HEK293 (cell line): ENCODE results near the gene TAF10.

Source experiments
- ATF2 ChIP-seq: fragments of 450-650 bp; formaldehyde crosslinking; IDR thresholded peaks from 2 replicates; pipeline ENCODE4 v1.5.1; 2016; ENCODE audit warnings: missing biosample characterization, missing genetic modification characterization, low read depth
- GLIS2 ChIP-seq: fragments of 450-650 bp; formaldehyde crosslinking; IDR thresholded peaks from 2 replicates; pipeline ENCODE4 v1.5.1; 2016; ENCODE audit warnings: missing biosample characterization, missing genetic modification characterization
- INSM2 ChIP-seq: fragments of 450-650 bp; formaldehyde crosslinking; IDR thresholded peaks from 2 replicates; pipeline ENCODE4 v1.5.1; 2016; ENCODE audit warnings: missing biosample characterization, missing genetic modification characterization
- REST ChIP-seq: fragments of 450-650 bp; formaldehyde crosslinking; IDR thresholded peaks from 2 replicates; pipeline ENCODE4 v1.5.1; 2016; ENCODE audit warnings: missing biosample characterization, missing genetic modification characterization
- SALL2 ChIP-seq: fragments of 450-650 bp; formaldehyde crosslinking; IDR thresholded peaks from 2 replicates; pipeline ENCODE4 v1.5.0; 2017; ENCODE audit warnings: missing biosample characterization, mild to moderate bottlenecking, missing genetic modification characterization, borderline replicate concordance
- SETDB1 ChIP-seq: IDR thresholded peaks from one replicate; pipeline ENCODE4 v1.6.1; 2017; ENCODE audit warnings: mild to moderate bottlenecking, low read length, moderate library complexity, mixed read lengths; ENCODE audit not compliant: insufficient read length
- SP2 ChIP-seq: fragments of 450-650 bp; formaldehyde crosslinking; IDR thresholded peaks from 2 replicates; pipeline ENCODE4 v1.5.1; 2016; ENCODE audit warnings: missing biosample characterization, missing genetic modification characterization
- TCF7L2 ChIP-seq: IDR thresholded peaks from 2 replicates; pipeline ENCODE4 v1.6.1; 2011; ENCODE audit warnings: low read depth, mild to moderate bottlenecking, inconsistent platforms, low read length, moderate library complexity, borderline replicate concordance
- ZBTB10 ChIP-seq: fragments of 450-650 bp; formaldehyde crosslinking; IDR thresholded peaks from 2 replicates; pipeline ENCODE4 v1.5.1; 2016; ENCODE audit warnings: missing biosample characterization, missing genetic modification characterization
- ZBTB20 ChIP-seq: fragments of 450-650 bp; formaldehyde crosslinking; IDR thresholded peaks from 2 replicates; pipeline ENCODE4 v1.5.1; 2016; ENCODE audit warnings: missing biosample characterization, missing genetic modification characterization
- ZBTB8A ChIP-seq: fragments of 450-650 bp; formaldehyde crosslinking; IDR thresholded peaks from 2 replicates; pipeline ENCODE4 v1.5.1; 2016; ENCODE audit warnings: missing biosample characterization, missing genetic modification characterization
- ZFP41 ChIP-seq: fragments of 450-650 bp; formaldehyde crosslinking; IDR thresholded peaks from 2 replicates; pipeline ENCODE4 v1.5.1; 2016; ENCODE audit warnings: missing biosample characterization, missing genetic modification characterization, borderline replicate concordance
- ZNF114 ChIP-seq: fragments of 450-650 bp; formaldehyde crosslinking; IDR thresholded peaks from 2 replicates; pipeline ENCODE4 v1.5.0; 2017; ENCODE audit warnings: missing biosample characterization, missing genetic modification characterization
- ZNF133 ChIP-seq: fragments of 450-650 bp; formaldehyde crosslinking; IDR thresholded peaks from 2 replicates; pipeline ENCODE4 v1.5.1; 2016; ENCODE audit warnings: missing biosample characterization, missing genetic modification characterization
- ZNF138 ChIP-seq: fragments of 450-650 bp; formaldehyde crosslinking; IDR thresholded peaks from 2 replicates; pipeline ENCODE4 v1.5.1; 2016; ENCODE audit warnings: missing biosample characterization, missing genetic modification characterization, borderline replicate concordance
- ZNF140 ChIP-seq: fragments of 450-650 bp; formaldehyde crosslinking; IDR thresholded peaks from 2 replicates; pipeline ENCODE4 v1.5.1; 2016; ENCODE audit warnings: missing biosample characterization, missing genetic modification characterization
- ZNF184 ChIP-seq: fragments of 450-650 bp; IDR thresholded peaks from 2 replicates; pipeline ENCODE4 v1.5.1; 2018; ENCODE audit warnings: missing biosample characterization, mild to moderate bottlenecking, missing genetic modification characterization
- ZNF2 ChIP-seq: fragments of 450-650 bp; formaldehyde crosslinking; IDR thresholded peaks from 2 replicates; pipeline ENCODE4 v1.5.1; 2016; ENCODE audit warnings: missing biosample characterization, missing genetic modification characterization
- ZNF311 ChIP-seq: fragments of 450-650 bp; formaldehyde crosslinking; IDR thresholded peaks from 2 replicates; pipeline ENCODE4 v1.5.1; 2017; ENCODE audit warnings: missing biosample characterization, missing genetic modification characterization, borderline replicate concordance
- ZNF404 ChIP-seq: fragments of 450-650 bp; formaldehyde crosslinking; IDR thresholded peaks from 2 replicates; pipeline ENCODE4 v1.5.1; 2017; ENCODE audit warnings: missing biosample characterization, missing genetic modification characterization
- ZNF416 ChIP-seq: fragments of 450-650 bp; formaldehyde crosslinking; IDR thresholded peaks from 2 replicates; pipeline ENCODE4 v1.5.1; 2016; ENCODE audit warnings: missing biosample characterization, missing genetic modification characterization
- ZNF510 ChIP-seq: fragments of 450-650 bp; formaldehyde crosslinking; IDR thresholded peaks from 2 replicates; pipeline ENCODE4 v1.5.1; 2018; ENCODE audit warnings: mild to moderate bottlenecking, missing genetic modification characterization, missing biosample characterization; ENCODE audit not compliant: insufficient replicate concordance
- ZNF548 ChIP-seq: fragments of 450-650 bp; formaldehyde crosslinking; IDR thresholded peaks from 2 replicates; pipeline ENCODE4 v1.5.1; 2016; ENCODE audit warnings: missing biosample characterization, missing genetic modification characterization
- ZNF555 ChIP-seq: fragments of 450-650 bp; formaldehyde crosslinking; conservative IDR thresholded peaks from 2 replicates; pipeline ENCODE4 v1.5.1; 2017; ENCODE audit warnings: missing biosample characterization, mild to moderate bottlenecking, missing genetic modification characterization, inconsistent platforms
- ZNF621 ChIP-seq: fragments of 450-650 bp; formaldehyde crosslinking; IDR thresholded peaks from 2 replicates; pipeline ENCODE4 v1.5.1; 2017; ENCODE audit warnings: missing biosample characterization, missing genetic modification characterization
- ZNF629 ChIP-seq: fragments of 450-650 bp; formaldehyde crosslinking; IDR thresholded peaks from 2 replicates; pipeline ENCODE4 v1.5.1; 2017; ENCODE audit warnings: missing biosample characterization, missing genetic modification characterization
- ZNF660 ChIP-seq: fragments of 450-650 bp; IDR thresholded peaks from 2 replicates; pipeline ENCODE4 v1.5.1; 2018; ENCODE audit warnings: missing biosample characterization, mild to moderate bottlenecking, missing genetic modification characterization
- ZNF692 ChIP-seq: fragments of 450-650 bp; formaldehyde crosslinking; IDR thresholded peaks from 2 replicates; pipeline ENCODE4 v1.5.1; 2016; ENCODE audit warnings: missing biosample characterization, missing genetic modification characterization
- ZNF76 ChIP-seq: fragments of 450-650 bp; formaldehyde crosslinking; IDR thresholded peaks from 2 replicates; pipeline ENCODE4; 2016; ENCODE audit warnings: low read depth, missing biosample characterization, missing genetic modification characterization, borderline replicate concordance
- ZXDB ChIP-seq: fragments of 450-650 bp; formaldehyde crosslinking; IDR thresholded peaks from 2 replicates; pipeline ENCODE4 v1.5.1; 2016; ENCODE audit warnings: missing biosample characterization, missing genetic modification characterization

TAF10 gene

GRCh38 chr11:6619004-6619745, 7.2 kb upstream of the TAF10 start, which contains the start of gene TPP1 (continued):
- TF ChIP-seq INSM2 (tag by site-specific recombination), result no peak
- no peak for TF ChIP-seq ZNF510 (tag by site-specific recombination)
- no peak for TF ChIP-seq ZNF548 (tag by site-specific recombination)
- no peak for TF ChIP-seq SETDB1
- no peak for TF ChIP-seq ATF2 (tag by site-specific recombination)
- TF ChIP-seq ZNF416 (tag by site-specific recombination), result no peak
- no peak for TF ChIP-seq ZNF184 (tag by site-specific recombination)
- TF ChIP-seq SP2 (tag by site-specific recombination), result peak; percentile 57
- no peak for TF ChIP-seq ZNF555 (tag by site-specific recombination)
- TF ChIP-seq ZFP41, result no peak
- TF ChIP-seq ZNF76 (tag by site-specific recombination), result no peak
- TF ChIP-seq ZBTB8A, result no peak
- TF ChIP-seq SALL2 (tag by site-specific recombination), result no peak
- no peak for TF ChIP-seq ZNF621 (tag by site-specific recombination)
- no peak for TF ChIP-seq ZNF140
- TF ChIP-seq ZBTB10, result no peak
- TF ChIP-seq ZNF114 (tag by site-specific recombination), result no peak
- TF ChIP-seq ZNF404 (tag by site-specific recombination), result no peak
- TF ChIP-seq ZNF629 (tag by site-specific recombination), result 0 out of 2 replicates have a peak, but pooled peaks have one; percentile 50
- TF ChIP-seq TCF7L2, result no peak
- no peak for TF ChIP-seq REST
- no peak for TF ChIP-seq ZNF311 (tag by site-specific recombination)
- no peak for TF ChIP-seq ZBTB20 (tag by site-specific recombination)
- TF ChIP-seq ZNF692 (tag by site-specific recombination), result 0 out of 2 replicates have a peak, but pooled peaks have one; percentile 32
- TF ChIP-seq ZNF138 (tag by site-specific recombination), result no peak
- TF ChIP-seq ZXDB (tag by site-specific recombination), result peak; percentile 42; the same call in 1 of the 2 replicates
- TF ChIP-seq ZNF660 (tag by site-specific recombination), result no peak
- TF ChIP-seq ZNF133 (tag by site-specific recombination), result no peak
- TF ChIP-seq GLIS2 (tag by site-specific recombination), result peak; percentile 87
- no peak for TF ChIP-seq ZNF2 (tag by site-specific recombination)
